Gastroesophageal sphincter (tissue), 4 donors: ENCODE measurements around the gene CRYBG1. TPM values are rescaled to one million over a fixed set of nuclear protein-coding genes. Genes with fewer than 3 reads are reported as not detected.

Source experiments
- ATAC-seq: fragments of 150-250 bp; one replicate; pipeline ENCODE4 v1.9.1; 2016; ENCODE audit warnings: mild to moderate bottlenecking, moderate library complexity
- H3K27ac ChIP-seq, 4 donors: fragments of 200-600 bp; sonication (generic) in 3 of 4; 1 replicate in 3 of 4; 2 replicates in 1 of 4; pipeline ENCODE4 v1.5.1; 2016 to 2019
- H3K27me3 ChIP-seq: fragments of 200-600 bp; sonication (generic); one replicate; pipeline ENCODE4 v1.5.1; 2019
- H3K36me3 ChIP-seq, 2 donors: fragments of 200-600 bp; sonication (generic); one replicate each; pipeline ENCODE4 v1.5.1; 2019; ENCODE audit warnings: control low read depth in 1 of 2
- H3K4me1 ChIP-seq, 3 donors: fragments of 200-600 bp; sonication (generic); 1 replicate in 2 of 3; 2 replicates in 1 of 3; pipeline ENCODE4 v1.5.1; 2016 to 2019; ENCODE audit warnings: control low read depth in 2 of 3
- H3K4me3 ChIP-seq, 2 donors: fragments of 200-600 bp; sonication (generic); one replicate each; pipeline ENCODE4 v1.5.1; 2019; ENCODE audit warnings: mild to moderate bottlenecking in 1 of 2, moderate library complexity in 1 of 2
- H3K9me3 ChIP-seq, 3 donors: fragments of 200-600 bp; sonication (generic); one replicate each; pipeline ENCODE4 v1.5.1; 2017 to 2019; ENCODE audit warnings: control low read depth in 2 of 3
- CTCF ChIP-seq, 4 experiments: fragments of 200-600 bp in 2 of 4; fragments of 450-650 bp in 2 of 4; sonication (generic) in 1 of 4; IDR thresholded peaks; one replicate each; pipeline ENCODE4 v1.5.1; 2017 to 2019; ENCODE audit warnings: antibody characterized with exemption in 4 of 4, mild to moderate bottlenecking in 2 of 4, moderate library complexity in 2 of 4
- EP300 ChIP-seq: sonication (generic); formaldehyde crosslinking; IDR thresholded peaks from one replicate; pipeline ENCODE4 v1.6.1; 2017; ENCODE audit warnings: antibody characterized with exemption, mild to moderate bottlenecking
- POLR2A ChIP-seq, 2 donors: fragments of 450-650 bp; IDR thresholded peaks; one replicate each; pipeline ENCODE4 v1.6.1; 2017; ENCODE audit warnings: antibody characterized with exemption in 2 of 2, mild to moderate bottlenecking in 2 of 2, moderate library complexity in 1 of 2
- POLR2AphosphoS5 ChIP-seq: sonication (generic); formaldehyde crosslinking; IDR thresholded peaks from one replicate; pipeline ENCODE4 v1.6.1; 2017; ENCODE audit warnings: antibody characterized with exemption
- WGBS, 2 donors: methylation state at CpG; one replicate each; pipeline ENCODE4 v1.1.5; 2018; ENCODE audit warnings: low coverage in 1 of 2; 5-methylcytosine and 5-hydroxymethylcytosine counted together
- total RNA-seq, 4 donors: library from RNA; depleted of rRNA; stranded (reverse); fragments of >200 nt; gene quantifications; one replicate each; pipeline ENCODE4 v1.1.0, GENCODE V29; 2016

The CRYBG1 gene
- total RNA-seq, 4 donors from 2014 or later: 3.1 to 10.8 (median 4.1) TPM

- WGBS, 2 donors: 30 to 40% methylated on average over 2 of the region's 2 CpGs
- no peak for TF ChIP-seq POLR2AphosphoS5
- TF ChIP-seq CTCF (IDR thresholded peaks at IDR 0.05): no peak
- TF ChIP-seq EP300: no peak
- no peak for TF ChIP-seq POLR2A (IDR thresholded peaks at IDR 0.05)
- Histone ChIP-seq H3K27me3 (no peaks in the 10 kb centered on the region), H3K4me3 (no peak overlapping the region), H3K27ac (no peak overlapping the region), H3K4me1 (no peaks in the 10 kb centered on the region), H3K9me3 (no peaks in the 10 kb centered on the region), H3K36me3 (no peaks in the 10 kb centered on the region)
- ATAC-seq: no peak
Observed at GRCh38 chr6:106534564-106534982, 174.1 kb downstream of the CRYBG1 start.

DNA sequence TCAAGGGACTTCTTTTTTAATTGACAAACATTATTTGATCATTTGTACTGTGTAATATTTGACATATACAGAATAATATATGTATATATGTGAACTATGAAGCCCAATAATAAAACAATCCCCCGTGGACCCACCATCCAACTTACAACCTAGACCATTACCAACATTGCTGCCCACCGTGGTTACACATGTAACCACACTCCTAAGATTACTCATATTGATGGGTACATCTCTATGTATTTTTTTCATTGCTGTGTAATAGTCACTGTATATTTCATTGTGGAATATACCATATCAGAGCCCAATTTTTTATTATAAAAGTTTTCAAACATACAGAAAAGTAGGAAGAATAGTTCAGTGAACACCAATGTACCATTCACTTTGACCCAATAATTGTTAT lies 174.5 kb downstream of the CRYBG1 start:
- 86 to 96% methylated on average over 2 of the region's 2 CpGs for WGBS, 2 donors
- Histone ChIP-seq H3K27me3 (no peaks in the 10 kb centered on the region), H3K9me3 (no peaks in the 10 kb centered on the region), H3K36me3 (no peaks in the 10 kb centered on the region), H3K4me3 (no peak overlapping the region), H3K27ac (no peak overlapping the region), H3K4me1 (no peaks in the 10 kb centered on the region)
- ATAC-seq: no peak
- no peak for TF ChIP-seq EP300
- TF ChIP-seq CTCF (IDR thresholded peaks at IDR 0.05): no peak
- no peak for TF ChIP-seq POLR2AphosphoS5
- TF ChIP-seq POLR2A (IDR thresholded peaks at IDR 0.05): no peak

DNA sequence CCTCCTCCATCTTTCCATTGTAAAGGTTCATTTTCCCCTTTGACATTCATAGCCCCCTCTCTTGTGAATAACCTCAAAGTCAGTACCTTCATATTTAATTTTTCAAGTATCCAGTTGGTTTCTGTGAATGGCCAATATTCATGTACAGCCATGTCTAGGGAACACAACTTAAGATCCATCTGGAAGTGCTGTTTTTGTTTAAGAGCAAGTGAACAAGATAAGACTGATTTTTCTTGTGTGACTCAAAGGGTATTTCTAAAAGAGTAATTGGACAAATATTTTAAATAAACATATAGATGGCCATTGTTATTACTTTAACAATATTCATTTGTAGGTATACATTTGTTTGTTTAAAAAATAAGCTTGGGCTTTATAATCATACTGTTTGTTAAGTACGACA lies 175.8 kb downstream of the CRYBG1 start:
- 75 to 91% methylated on average over 1 of the region's 1 CpG for WGBS, 2 donors
- no peak for ATAC-seq

GRCh38 chr6:106536851-106537250 lies 176.3 kb downstream of the CRYBG1 start:
- 67 to 94% methylated on average over 2 of the region's 2 CpGs for WGBS, 2 donors
- TF ChIP-seq POLR2AphosphoS5 (no peak), CTCF (IDR thresholded peaks at IDR 0.05) (no peak), POLR2A (IDR thresholded peaks at IDR 0.05) (no peak), EP300 (no peak)

More for the DNA sequence above, 175.8 kb downstream of the CRYBG1 start:
- Histone ChIP-seq H3K4me3 (no peak overlapping the region), H3K36me3 (no peaks in the 10 kb centered on the region), H3K27me3 (no peaks in the 10 kb centered on the region), H3K9me3 (no peaks in the 10 kb centered on the region), H3K4me1 (no peaks in the 10 kb centered on the region), H3K27ac (no peak overlapping the region)
- TF ChIP-seq POLR2AphosphoS5: no peak
- TF ChIP-seq POLR2A (IDR thresholded peaks at IDR 0.05): no peak
- no peak for TF ChIP-seq EP300
- TF ChIP-seq CTCF (IDR thresholded peaks at IDR 0.05): no peak

DNA sequence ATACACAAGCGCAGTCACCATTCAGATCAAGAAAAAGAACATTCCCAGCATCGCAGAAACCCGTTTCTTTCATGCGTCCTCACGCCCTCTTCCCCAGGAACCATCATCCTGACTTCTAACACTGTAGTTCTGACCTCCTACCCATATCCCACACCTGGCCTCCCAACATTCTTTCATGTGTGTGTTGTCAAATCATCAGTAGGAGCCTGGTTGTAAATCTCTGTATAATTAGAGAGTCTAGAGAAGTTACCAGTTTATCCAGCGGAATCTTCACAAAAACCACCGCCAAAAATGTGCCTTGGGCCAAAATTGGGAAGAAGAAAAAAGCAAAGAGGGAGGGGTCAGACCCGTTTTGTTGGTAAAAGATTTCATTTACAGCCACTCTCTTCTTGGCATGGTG lies 177.1 kb downstream of the CRYBG1 start:
- no peak overlapping the region for H3K4me3 ChIP-seq
- WGBS, 2 donors: 64 to 85% methylated on average over 4 to 8 of the region's 8 CpGs
- H3K36me3 ChIP-seq: no peaks in the 10 kb centered on the region
- H3K27ac ChIP-seq: no peak overlapping the region
- TF ChIP-seq EP300 (no peak), CTCF (IDR thresholded peaks at IDR 0.05) (no peak), POLR2A (IDR thresholded peaks at IDR 0.05) (no peak), POLR2AphosphoS5 (no peak)
- no peaks in the 10 kb centered on the region for H3K4me1 ChIP-seq
- ATAC-seq: no peak
- no peaks in the 10 kb centered on the region for H3K27me3 ChIP-seq
- H3K9me3 ChIP-seq: no peaks in the 10 kb centered on the region

More at GRCh38 chr6:106536851-106537250, 176.3 kb downstream of the CRYBG1 start:
- H3K4me3 ChIP-seq: no peak overlapping the region
- H3K36me3 ChIP-seq: no peaks in the 10 kb centered on the region
- H3K27me3 ChIP-seq: no peaks in the 10 kb centered on the region
- no peak for ATAC-seq
- no peaks in the 10 kb centered on the region for H3K4me1 ChIP-seq
- no peaks in the 10 kb centered on the region for H3K9me3 ChIP-seq
- H3K27ac ChIP-seq: no peak overlapping the region
